Activated naive CD4-positive, alpha-beta T cell treated with anti-CD3 and anti-CD28 coated beads, Interleukin-2, amount 50 U/mL, for 24 hours (primary cell): Measurements from ENCODE around the gene IPPK.
A peak's percentile ranks its signal among the peaks of the same experiment; 100 is the strongest.

Experiments
- H3K27ac Mint-ChIP-seq: one replicate; pipeline ENCODE4 v1.8.0; 2021; ENCODE audit warnings: mild to moderate bottlenecking, mixed read lengths
- H3K27me3 Mint-ChIP-seq: one replicate; pipeline ENCODE4 v1.8.0; 2021; ENCODE audit warnings: mixed read lengths
- H3K36me3 Mint-ChIP-seq: one replicate; pipeline ENCODE4 v1.8.0; 2021; ENCODE audit warnings: mixed read lengths
- H3K4me1 Mint-ChIP-seq: one replicate; pipeline ENCODE4 v1.8.0; 2021; ENCODE audit warnings: mixed read lengths
- H3K4me3 Mint-ChIP-seq: one replicate; pipeline ENCODE4 v1.8.0; 2021; ENCODE audit warnings: mild to moderate bottlenecking, mixed read lengths
- H3K9me3 Mint-ChIP-seq: one replicate; pipeline ENCODE4 v1.8.0; 2021; ENCODE audit warnings: mixed read lengths

Gene IPPK

GRCh38 chr9:92669890-92670708, at the start of gene IPPK:
Gene IPPK, minus strand, starts transcription at chr9:92670131. Its CDS starts 143 bp downstream, at chr9:92669988.
- peak within 1 kb of the TSS; percentile 95 for H3K4me3 Mint-ChIP-seq
- H3K36me3 Mint-ChIP-seq: no peaks in the 10 kb centered on the region
- no peaks in the 10 kb centered on the region for H3K9me3 Mint-ChIP-seq
- H3K27ac Mint-ChIP-seq: peak within 1 kb of the TSS; percentile 74
- H3K27me3 Mint-ChIP-seq: no peaks in the 10 kb centered on the region
- peaks cover 33% of the 10 kb centered on the region for H3K4me1 Mint-ChIP-seq

GRCh38 chr9:92719028-92719647, 49.2 kb upstream of the IPPK start:
- H3K27me3 Mint-ChIP-seq: no peaks in the 10 kb centered on the region
- peaks cover 4% of the 10 kb centered on the region for H3K36me3 Mint-ChIP-seq
- no peaks in the 10 kb centered on the region for H3K9me3 Mint-ChIP-seq

GRCh38 chr9:92718086-92719001, 48.4 kb upstream of the IPPK start:
- no peak overlapping the region for H3K27ac Mint-ChIP-seq
- no peak overlapping the region for H3K4me3 Mint-ChIP-seq
- H3K9me3 Mint-ChIP-seq: no peaks in the 10 kb centered on the region
- peaks cover 4% of the 10 kb centered on the region for H3K36me3 Mint-ChIP-seq
- H3K27me3 Mint-ChIP-seq: no peaks in the 10 kb centered on the region
- no peaks in the 10 kb centered on the region for H3K4me1 Mint-ChIP-seq

More at GRCh38 chr9:92719028-92719647, 49.2 kb upstream of the IPPK start:
- Mint-ChIP-seq H3K4me3 (no peak overlapping the region), H3K4me1 (no peaks in the 10 kb centered on the region), H3K27ac (no peak overlapping the region)

GRCh38 chr9:92717201-92718085, 47.5 kb upstream of the IPPK start:
- Mint-ChIP-seq H3K36me3 (peaks cover 8% of the 10 kb centered on the region), H3K27me3 (no peaks in the 10 kb centered on the region), H3K27ac (no peak overlapping the region), H3K4me3 (no peak overlapping the region), H3K9me3 (no peaks in the 10 kb centered on the region), H3K4me1 (peaks cover 6% of the 10 kb centered on the region)

- peaks cover 14% of the 10 kb centered on the region for H3K4me1 Mint-ChIP-seq
- H3K4me3 Mint-ChIP-seq: no peak overlapping the region
- H3K27ac Mint-ChIP-seq: no peak overlapping the region
- H3K27me3 Mint-ChIP-seq: no peaks in the 10 kb centered on the region
- peaks cover 8% of the 10 kb centered on the region for H3K36me3 Mint-ChIP-seq
- no peaks in the 10 kb centered on the region for H3K9me3 Mint-ChIP-seq
Measured at GRCh38 chr9:92716557-92716956, 46.6 kb upstream of the IPPK start.

GRCh38 chr9:92715488-92716231, 45.7 kb upstream of the IPPK start:
- no peaks in the 10 kb centered on the region for H3K9me3 Mint-ChIP-seq
- no peak overlapping the region for H3K27ac Mint-ChIP-seq
- H3K27me3 Mint-ChIP-seq: no peaks in the 10 kb centered on the region
- no peak overlapping the region for H3K4me3 Mint-ChIP-seq
- peaks cover 21% of the 10 kb centered on the region for H3K4me1 Mint-ChIP-seq
- H3K36me3 Mint-ChIP-seq: peaks cover 13% of the 10 kb centered on the region

GRCh38 chr9:92714787-92715487, 45.0 kb upstream of the IPPK start:
- H3K9me3 Mint-ChIP-seq: no peaks in the 10 kb centered on the region
- no peaks in the 10 kb centered on the region for H3K27me3 Mint-ChIP-seq
- peaks cover 10% of the 10 kb centered on the region for H3K36me3 Mint-ChIP-seq
- no peak overlapping the region for H3K4me3 Mint-ChIP-seq
- peaks cover 21% of the 10 kb centered on the region for H3K4me1 Mint-ChIP-seq
- H3K27ac Mint-ChIP-seq: no peak overlapping the region

- H3K27me3 Mint-ChIP-seq: no peaks in the 10 kb centered on the region
- H3K27ac Mint-ChIP-seq: no peak overlapping the region
- no peaks in the 10 kb centered on the region for H3K9me3 Mint-ChIP-seq
- peaks cover 12% of the 10 kb centered on the region for H3K36me3 Mint-ChIP-seq
- H3K4me1 Mint-ChIP-seq: peaks cover 21% of the 10 kb centered on the region
- no peak overlapping the region for H3K4me3 Mint-ChIP-seq
Measured at GRCh38 chr9:92714016-92714415, 44.1 kb upstream of the IPPK start.

- H3K27me3 Mint-ChIP-seq: no peaks in the 10 kb centered on the region
- no peak overlapping the region for H3K27ac Mint-ChIP-seq
- H3K4me1 Mint-ChIP-seq: peaks cover 21% of the 10 kb centered on the region
- no peaks in the 10 kb centered on the region for H3K9me3 Mint-ChIP-seq
- no peak overlapping the region for H3K4me3 Mint-ChIP-seq
- peaks cover 12% of the 10 kb centered on the region for H3K36me3 Mint-ChIP-seq
Measured at GRCh38 chr9:92713528-92713927, 43.6 kb upstream of the IPPK start.

- H3K36me3 Mint-ChIP-seq: peaks cover 12% of the 10 kb centered on the region
- H3K27me3 Mint-ChIP-seq: no peaks in the 10 kb centered on the region
- no peak overlapping the region for H3K27ac Mint-ChIP-seq
- no peak overlapping the region for H3K4me3 Mint-ChIP-seq
- H3K4me1 Mint-ChIP-seq: peaks cover 21% of the 10 kb centered on the region
- no peaks in the 10 kb centered on the region for H3K9me3 Mint-ChIP-seq
Measured at GRCh38 chr9:92712767-92713166, 42.8 kb upstream of the IPPK start.

- H3K4me1 Mint-ChIP-seq: peaks cover 26% of the 10 kb centered on the region
- H3K36me3 Mint-ChIP-seq: peaks cover 12% of the 10 kb centered on the region
- no peaks in the 10 kb centered on the region for H3K9me3 Mint-ChIP-seq
- peak overlapping the region; percentile 7 for H3K27ac Mint-ChIP-seq
- H3K27me3 Mint-ChIP-seq: no peaks in the 10 kb centered on the region
- H3K4me3 Mint-ChIP-seq: peak overlapping the region; percentile 66
Measured at GRCh38 chr9:92711844-92712243, 41.9 kb upstream of the IPPK start.

- peaks cover 13% of the 10 kb centered on the region for H3K36me3 Mint-ChIP-seq
Measured at GRCh38 chr9:92711146-92711545, 41.2 kb upstream of the IPPK start.

GRCh38 chr9:92710368-92710767, 40.4 kb upstream of the IPPK start:
- H3K27me3 Mint-ChIP-seq: no peaks in the 10 kb centered on the region
- H3K4me1 Mint-ChIP-seq: peaks cover 31% of the 10 kb centered on the region
- H3K4me3 Mint-ChIP-seq: no peak overlapping the region
- no peak overlapping the region for H3K27ac Mint-ChIP-seq
- H3K36me3 Mint-ChIP-seq: peaks cover 16% of the 10 kb centered on the region
- no peaks in the 10 kb centered on the region for H3K9me3 Mint-ChIP-seq

More at GRCh38 chr9:92711146-92711545, 41.2 kb upstream of the IPPK start:
- H3K4me3 Mint-ChIP-seq: no peak overlapping the region
- H3K27me3 Mint-ChIP-seq: no peaks in the 10 kb centered on the region
- no peak overlapping the region for H3K27ac Mint-ChIP-seq
- H3K4me1 Mint-ChIP-seq: peaks cover 29% of the 10 kb centered on the region
- no peaks in the 10 kb centered on the region for H3K9me3 Mint-ChIP-seq

- H3K36me3 Mint-ChIP-seq: peaks cover 16% of the 10 kb centered on the region
- no peaks in the 10 kb centered on the region for H3K9me3 Mint-ChIP-seq
- peak overlapping the region; percentile 48 for H3K27ac Mint-ChIP-seq
- H3K4me1 Mint-ChIP-seq: peaks cover 31% of the 10 kb centered on the region
- no peaks in the 10 kb centered on the region for H3K27me3 Mint-ChIP-seq
- H3K4me3 Mint-ChIP-seq: no peak overlapping the region
Measured at GRCh38 chr9:92709954-92710353, 40.0 kb upstream of the IPPK start.
